HG03354 (cell line): ENCODE measurements around the gene DEFB118.
"Not testable (repeated sequence)": the region's sequence is repeated elsewhere in the genome, so short reads cannot be mapped to it uniquely, and the experiment has no call there.

Experiments used
- ATAC-seq: cut with Tn5 transposase; IDR thresholded peaks from one replicate; pipeline ENCODE4 v1.9.1; 2021; ENCODE audit warnings: mild to moderate bottlenecking; ENCODE audit not compliant: unreplicated experiment, poor library complexity, severe bottlenecking

DEFB118 gene, protein sequence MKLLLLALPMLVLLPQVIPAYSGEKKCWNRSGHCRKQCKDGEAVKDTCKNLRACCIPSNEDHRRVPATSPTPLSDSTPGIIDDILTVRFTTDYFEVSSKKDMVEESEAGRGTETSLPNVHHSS

DNA sequence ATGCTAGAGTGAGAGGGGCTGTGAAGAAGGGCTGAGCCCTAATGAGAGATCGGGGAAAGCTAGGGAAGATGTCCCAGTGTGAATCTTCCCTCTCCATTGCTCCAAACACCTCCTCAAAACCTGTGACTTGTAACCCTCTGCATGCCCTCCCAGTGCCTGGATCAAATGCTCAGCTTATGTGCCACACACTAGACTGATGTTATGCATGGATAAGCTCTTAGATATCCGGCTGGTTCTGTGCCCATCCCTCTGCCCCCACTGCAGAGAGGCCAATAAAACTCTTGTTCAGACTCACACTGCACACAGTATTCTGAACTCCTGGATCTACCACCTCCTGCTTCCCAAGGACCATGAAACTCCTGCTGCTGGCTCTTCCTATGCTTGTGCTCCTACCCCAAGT lies at the start of gene DEFB118:
Gene DEFB118 (plus strand): TSS at position 301 of the 400 bp plus-strand sequence. CDS start 50 bp downstream, at position 351.
- no peak for ATAC-seq

DNA sequence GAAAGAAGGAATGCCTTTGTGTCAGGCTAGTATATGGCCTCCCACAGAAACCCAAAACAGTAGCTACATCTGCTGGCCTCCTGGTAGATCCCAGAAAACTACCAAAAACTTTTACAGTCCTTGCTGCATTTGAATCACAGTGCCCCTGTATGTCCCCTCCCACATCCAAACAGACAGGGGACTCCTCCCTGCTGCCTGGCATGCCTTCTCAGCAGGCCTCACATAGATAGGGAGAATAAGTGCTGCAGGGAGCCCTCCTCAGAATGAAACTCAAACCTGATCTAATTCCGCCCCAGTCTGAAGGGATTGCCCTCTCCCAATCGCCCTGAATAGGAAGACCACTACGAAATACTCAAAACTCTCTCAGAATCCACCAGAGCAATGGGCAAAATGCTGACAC lies 45.9 kb upstream of the DEFB118 start:
- ATAC-seq: no peak

DNA sequence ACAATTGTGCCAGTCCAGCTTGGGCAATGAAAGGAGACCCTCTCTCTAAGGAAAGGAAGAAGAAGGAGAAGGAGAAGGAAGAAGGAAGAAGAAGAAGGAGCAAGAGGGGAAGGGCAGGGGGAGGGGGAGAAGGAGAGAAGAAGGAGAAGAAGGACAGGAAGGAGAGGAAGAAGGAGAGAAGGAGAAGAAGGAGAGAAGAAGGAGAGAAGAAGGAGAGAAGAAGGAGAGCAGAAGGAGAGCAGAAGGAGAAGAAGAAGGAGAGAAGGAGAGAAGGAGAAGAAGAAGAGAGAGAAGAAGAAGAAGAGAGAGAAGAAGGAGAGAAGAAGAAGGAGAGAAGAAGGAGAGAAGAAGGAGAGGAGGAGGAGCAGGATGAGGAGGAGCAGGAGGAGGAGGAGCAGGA lies 37.5 kb upstream of the DEFB118 start:
- ATAC-seq: no peak

DNA sequence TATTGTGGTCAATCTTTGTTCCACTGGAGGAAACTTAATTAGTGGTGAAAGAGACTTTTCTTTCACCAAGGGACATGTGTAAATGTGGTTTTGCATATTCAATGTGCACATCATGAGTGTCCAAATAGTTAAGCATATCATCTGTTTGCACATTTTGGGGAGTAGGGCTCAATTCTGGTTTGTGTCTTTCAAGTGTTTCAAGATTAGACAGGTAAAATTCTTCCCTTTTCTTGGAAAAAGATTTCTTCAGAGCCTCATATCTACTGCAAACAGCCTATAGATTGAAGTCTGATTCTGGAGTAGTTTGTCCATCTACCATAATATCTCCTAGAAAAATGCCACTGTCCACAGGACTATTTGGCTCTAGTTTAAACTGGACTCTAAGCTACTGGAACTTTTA lies 26.9 kb upstream of the DEFB118 start:
- ATAC-seq: no peak

DNA sequence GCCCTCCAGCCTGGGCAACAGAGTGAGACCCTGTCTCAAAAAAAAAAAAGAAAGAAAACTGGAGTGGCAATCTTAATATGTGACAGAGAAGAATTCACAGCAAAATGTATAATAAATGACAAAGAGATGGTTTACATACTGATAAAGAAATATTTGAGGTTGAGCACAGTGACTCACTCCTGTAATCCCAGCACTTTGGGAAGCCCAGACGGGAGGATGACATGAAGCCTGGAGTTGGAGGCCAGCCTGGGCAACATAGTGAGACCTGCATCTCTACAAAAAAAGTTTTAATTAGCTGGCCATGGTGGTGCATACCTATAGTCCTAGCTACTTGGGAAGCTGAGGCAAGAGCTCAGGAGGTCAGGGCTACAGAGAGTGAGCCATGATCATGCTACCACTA lies 12.4 kb upstream of the DEFB118 start:
- no peak for ATAC-seq

DNA sequence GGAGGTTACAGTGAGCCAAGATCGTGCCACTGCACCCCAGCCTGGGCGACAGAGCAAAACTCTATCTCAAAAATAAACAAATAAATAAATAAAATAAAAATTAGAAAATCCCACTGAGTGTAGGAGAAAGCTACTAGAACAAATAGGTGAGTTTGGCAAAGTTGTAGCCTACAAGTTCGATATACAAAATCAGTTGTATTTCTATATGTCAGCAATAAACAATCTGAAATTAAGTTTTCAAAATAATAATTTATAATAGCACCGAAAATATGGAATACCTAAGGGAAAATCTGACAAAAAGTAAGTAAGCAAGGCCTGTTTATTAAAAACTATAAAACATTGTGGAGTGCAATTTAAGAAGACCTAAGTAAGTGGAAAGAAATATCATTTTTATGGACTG lies 5.1 kb upstream of the DEFB118 start:
- ATAC-seq: no peak

DNA sequence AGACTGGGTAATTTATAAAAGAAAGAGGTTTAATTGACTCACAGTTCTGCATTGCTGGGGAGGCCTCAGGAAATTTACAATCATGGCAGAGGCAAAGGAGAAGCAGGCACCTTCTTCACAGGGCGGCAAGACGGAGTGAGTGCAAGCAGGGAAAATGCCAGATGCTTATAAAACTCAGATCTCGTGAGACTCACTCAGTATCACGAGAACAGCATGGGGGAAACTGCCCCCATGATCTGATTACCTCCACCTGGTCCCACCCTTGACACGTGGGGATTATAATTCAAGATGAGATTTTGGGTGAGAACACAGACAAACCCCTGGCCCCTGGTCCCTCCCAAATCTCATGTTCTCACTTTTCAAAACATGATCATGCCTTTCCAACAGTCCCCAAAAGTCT lies 4.1 kb upstream of the DEFB118 start:
- not testable (repeated sequence) for ATAC-seq

DNA sequence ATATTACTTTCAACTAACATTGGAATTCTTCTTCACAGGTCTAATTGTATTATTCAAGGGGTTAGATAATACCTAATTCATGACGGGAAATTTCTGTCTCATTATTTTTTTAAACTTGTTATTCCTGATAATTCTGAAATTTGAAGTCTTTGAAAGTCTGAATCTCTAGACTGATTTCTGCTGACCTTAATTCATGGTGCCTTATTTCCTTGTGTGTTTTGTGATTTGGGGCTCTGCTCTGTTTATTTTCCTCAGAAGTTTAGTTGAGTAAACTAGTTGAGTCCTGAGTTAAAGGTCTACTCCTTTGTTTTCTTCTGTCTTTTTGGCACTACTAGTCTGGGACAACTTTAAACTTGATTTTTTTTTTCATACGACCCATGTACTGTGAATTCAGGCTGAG lies 5.9 kb downstream of the DEFB118 start:
- no peak for ATAC-seq

DNA sequence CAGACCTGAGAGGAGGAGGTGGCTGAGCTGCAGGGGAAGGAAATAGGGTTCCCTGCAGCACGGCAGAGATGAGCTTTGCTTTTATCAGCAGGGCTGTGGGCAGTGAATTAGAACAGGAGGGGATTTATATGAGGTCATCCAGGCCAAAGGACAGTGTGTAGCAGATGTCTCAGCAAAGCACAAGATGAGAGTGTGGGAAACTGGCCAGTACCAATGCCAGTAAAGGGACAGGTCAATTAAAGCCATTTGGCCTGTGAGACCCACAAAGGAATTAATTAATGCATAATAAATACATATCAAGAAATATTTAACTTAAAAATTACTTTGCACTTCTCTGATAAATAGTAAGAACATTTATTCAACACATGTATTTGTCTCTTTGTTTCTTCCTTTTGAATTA lies 22.1 kb downstream of the DEFB118 start, which contains the start of gene DEFB119:
Gene DEFB119 (minus strand): TSS at position 101 of the 400 bp plus-strand sequence. CDS start 107 bp downstream, outside the sequence.
- no peak for ATAC-seq

DNA sequence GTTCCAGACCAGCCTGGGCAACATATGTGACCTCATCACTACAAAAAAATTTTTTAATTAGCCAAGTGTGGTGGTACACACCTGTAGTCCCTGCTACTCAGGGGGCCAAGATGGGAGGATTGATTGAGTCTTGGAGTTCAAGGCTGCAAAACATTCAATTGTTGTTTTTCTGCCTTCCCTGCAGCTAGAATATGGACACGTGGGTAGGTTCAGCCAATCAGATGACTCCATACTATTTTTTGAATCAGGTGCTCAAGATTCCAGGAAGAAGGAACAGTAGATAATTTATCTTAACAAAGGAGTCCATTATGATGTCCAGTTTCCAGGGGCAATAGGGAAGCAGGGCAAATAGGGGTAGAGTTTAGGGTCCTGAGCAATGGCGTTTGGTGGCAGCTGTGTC lies 24.4 kb downstream of the DEFB118 start:
- ATAC-seq: no peak

DNA sequence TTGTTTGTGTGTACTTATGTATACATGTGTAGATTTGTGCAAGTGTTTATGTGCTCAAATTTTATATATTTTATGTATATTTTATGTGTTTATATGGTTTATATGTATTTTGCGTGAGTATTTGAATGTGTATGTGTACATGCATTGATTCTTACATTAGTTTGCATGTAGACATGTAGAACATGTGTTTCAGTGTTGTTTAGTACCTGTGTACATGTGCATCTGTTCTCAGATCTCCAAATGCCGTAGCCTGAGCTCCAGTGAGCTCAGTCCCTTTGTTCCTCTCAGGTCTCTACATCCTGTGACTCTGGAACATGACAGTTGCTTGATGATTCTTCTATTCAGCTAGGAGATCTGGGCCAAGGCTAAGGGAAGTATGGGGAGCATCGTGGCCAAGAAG lies 26.5 kb downstream of the DEFB118 start:
- no peak for ATAC-seq

DNA sequence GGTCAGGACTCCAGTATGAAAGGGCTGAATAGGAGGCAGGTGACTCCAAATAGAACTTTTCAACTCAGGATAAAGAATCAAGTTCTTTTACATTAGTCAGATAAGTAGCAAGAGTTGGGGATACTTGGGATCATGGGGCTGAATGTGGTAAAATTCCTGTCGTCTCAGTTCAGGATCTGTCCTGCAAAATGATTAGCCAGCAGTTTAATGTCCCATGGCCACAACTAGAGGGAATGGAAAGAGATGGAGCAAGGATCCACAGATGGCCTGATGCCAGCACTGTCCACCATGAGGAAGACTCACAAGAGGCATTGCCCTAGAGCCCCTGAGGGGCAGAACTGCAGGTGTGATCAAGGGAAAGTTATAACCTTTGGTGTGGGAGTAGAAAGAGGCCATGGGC lies 35.5 kb downstream of the DEFB118 start:
- no peak for ATAC-seq

DNA sequence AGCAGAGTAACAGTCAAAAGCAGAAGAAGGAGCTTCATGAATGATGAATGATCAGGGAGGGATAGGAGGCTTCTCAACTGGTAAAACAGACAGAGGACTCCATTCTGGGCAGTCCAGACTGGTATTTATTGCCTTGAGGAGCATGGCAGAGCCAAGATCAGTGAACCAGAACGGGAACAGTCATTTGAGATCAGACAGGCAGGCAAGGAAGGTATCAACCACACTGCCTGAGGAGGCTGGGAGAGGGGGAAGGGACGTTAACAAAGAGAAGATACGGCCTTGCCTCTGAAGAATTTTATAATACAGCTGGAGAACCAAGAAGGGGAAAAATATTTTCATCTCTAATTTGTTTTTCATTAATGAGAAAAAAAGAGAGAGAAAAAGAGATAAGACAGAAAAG lies 37.7 kb downstream of the DEFB118 start, which contains the start of gene DEFB121:
Gene DEFB121 (minus strand): TSS at position 101 of the 400 bp plus-strand sequence. CDS start 63 bp downstream, at position 38.
- no peak for ATAC-seq

DNA sequence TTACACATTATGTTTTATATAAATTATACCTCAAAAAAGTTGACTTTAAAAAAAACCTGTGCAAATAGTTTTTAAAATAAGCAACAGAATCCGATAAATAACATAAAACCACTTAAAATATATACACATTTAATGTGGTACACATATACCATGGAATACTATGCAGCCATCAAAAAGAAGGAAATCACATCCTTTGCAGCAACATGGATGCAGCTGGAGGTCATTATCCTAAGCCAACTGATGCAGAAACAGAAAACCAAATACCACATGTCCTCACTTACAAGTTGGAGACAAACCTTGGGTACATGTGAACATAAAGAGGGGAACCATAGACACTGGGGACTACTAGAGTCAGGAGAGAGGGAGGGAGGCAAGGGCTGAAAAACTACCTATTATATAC lies 41.6 kb downstream of the DEFB118 start:
- no peak for ATAC-seq

DNA sequence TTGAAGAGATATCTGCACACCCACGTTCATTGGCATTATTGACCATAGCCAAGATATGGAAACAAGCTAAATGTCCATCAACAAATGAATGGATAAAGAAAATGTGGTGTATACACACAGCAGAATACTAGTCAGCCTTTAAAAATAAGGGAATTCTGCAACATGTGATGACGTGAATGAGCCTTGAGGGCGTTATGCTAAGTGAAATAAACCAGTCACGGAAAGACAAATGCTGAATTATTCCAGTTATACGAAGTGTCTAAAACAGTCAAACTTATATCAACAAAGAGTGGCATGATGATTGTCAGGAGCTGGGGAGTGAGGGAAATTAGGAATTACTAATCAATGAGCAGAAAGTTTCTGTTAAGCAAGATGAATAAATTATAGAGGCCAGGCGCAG lies 46.0 kb downstream of the DEFB118 start:
- no peak for ATAC-seq

DNA sequence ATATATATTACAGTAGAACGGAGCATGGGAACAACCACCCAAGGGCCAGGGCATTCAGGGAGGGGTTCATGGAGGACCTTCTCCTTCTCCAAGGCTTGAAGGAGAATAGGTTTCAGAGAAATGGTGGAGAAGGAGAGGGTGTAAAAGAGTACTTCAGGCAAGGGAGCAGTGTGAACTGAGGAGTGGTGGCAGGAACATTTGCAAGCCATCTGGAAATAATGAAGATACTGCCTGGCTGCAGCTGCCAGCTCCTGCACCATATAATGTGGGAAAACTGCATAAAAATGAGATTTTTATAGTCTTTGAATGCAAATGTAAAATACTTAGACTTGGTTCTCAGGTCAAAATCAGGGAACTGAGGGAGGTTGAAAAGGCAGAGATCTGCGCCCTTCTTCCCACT lies 47.3 kb downstream of the DEFB118 start:
- no peak for ATAC-seq

DNA sequence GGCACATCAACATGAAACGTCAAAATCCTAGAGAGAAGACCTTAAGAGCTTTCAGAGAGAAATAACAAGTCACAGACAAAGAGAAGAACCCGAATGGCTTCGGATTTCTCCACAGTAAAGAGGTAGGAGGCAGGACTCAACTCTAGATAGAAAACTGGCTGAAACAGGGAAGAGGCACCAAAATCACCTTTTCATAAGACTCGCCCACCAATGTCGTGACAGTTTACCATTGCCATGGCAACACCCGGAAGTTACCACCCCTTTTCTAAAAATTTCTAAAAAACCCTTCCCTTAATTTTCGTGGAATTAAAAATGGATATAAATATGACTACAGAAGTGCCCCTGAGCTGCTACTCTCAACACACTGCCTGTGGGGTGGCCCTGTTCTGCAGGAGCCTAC lies 49.9 kb downstream of the DEFB118 start:
- ATAC-seq: no peak
